H9 (cell line): ENCODE results near the gene KRTAP20-2. TPM values are rescaled to one million over a fixed set of nuclear protein-coding genes. Genes with fewer than 3 reads are reported as not detected.

Source experiments
- DNase-seq: peaks from one replicate; pipeline ENCODE4 v3.0.0-alpha.2; 2017
- H2AFZ ChIP-seq: one replicate; pipeline ENCODE4 v1.6.1; 2013; ENCODE audit warnings: mild to moderate bottlenecking, low read length, control low read depth, moderate library complexity
- H2AK5ac ChIP-seq: 2 replicates; pipeline ENCODE4 v1.6.1; 2013; ENCODE audit warnings: low read length, control low read depth, mixed read lengths; ENCODE audit not compliant: insufficient read length
- H2BK120ac ChIP-seq: one replicate; pipeline ENCODE4 v1.6.1; 2013; ENCODE audit warnings: low read depth, mild to moderate bottlenecking, low read length, control low read depth, inconsistent platforms; ENCODE audit not compliant: poor library complexity, severe bottlenecking
- H2BK12ac ChIP-seq: 2 replicates; pipeline ENCODE4 v1.6.1; 2013; ENCODE audit warnings: low read length, control low read depth, mixed read lengths, low read depth; ENCODE audit not compliant: insufficient read length
- H2BK15ac ChIP-seq: 2 replicates; pipeline ENCODE4 v1.6.1; 2013; ENCODE audit warnings: low read depth, low read length, control low read depth
- H2BK20ac ChIP-seq: one replicate; pipeline ENCODE4 v1.6.1; 2013; ENCODE audit warnings: low read depth, mild to moderate bottlenecking, low read length, control low read depth, inconsistent platforms; ENCODE audit not compliant: poor library complexity, severe bottlenecking
- H2BK5ac ChIP-seq: 2 replicates; pipeline ENCODE4 v1.6.1; 2013; ENCODE audit warnings: low read length, control low read depth, mixed read lengths; ENCODE audit not compliant: insufficient read length
- H3K14ac ChIP-seq: 2 replicates; pipeline ENCODE4 v1.6.1; 2013; ENCODE audit warnings: low read length, control low read depth; ENCODE audit not compliant: insufficient read depth
- H3K18ac ChIP-seq: 2 replicates; pipeline ENCODE4 v1.6.1; 2013; ENCODE audit warnings: low read depth, mild to moderate bottlenecking, mixed read lengths, low read length, control low read depth; ENCODE audit not compliant: insufficient read length
- H3K23ac ChIP-seq: 2 replicates; pipeline ENCODE4 v1.6.1; 2013; ENCODE audit warnings: low read length, control low read depth, mixed read lengths, low read depth; ENCODE audit not compliant: insufficient read length
- H3K23me2 ChIP-seq: 2 replicates; pipeline ENCODE4 v1.6.1; 2013; ENCODE audit warnings: low read depth, mild to moderate bottlenecking, mixed read lengths, low read length, control low read depth; ENCODE audit not compliant: insufficient read length, poor library complexity, severe bottlenecking
- H3K27ac ChIP-seq: 2 replicates; pipeline ENCODE4 v1.5.1; 2013; ENCODE audit warnings: low read length, control low read depth, mixed read lengths, low read depth; ENCODE audit not compliant: insufficient read length
- H3K27me3 ChIP-seq: 2 replicates; pipeline ENCODE4 v1.6.1; 2013; ENCODE audit warnings: low read length, control low read depth, inconsistent platforms; ENCODE audit not compliant: insufficient read depth
- H3K4ac ChIP-seq: 2 replicates; pipeline ENCODE4 v1.6.1; 2013; ENCODE audit warnings: low read depth, mild to moderate bottlenecking, control low read depth, inconsistent platforms, low read length, moderate library complexity
- H3K4me1 ChIP-seq: 2 replicates; pipeline ENCODE4 v1.6.1; 2013; ENCODE audit warnings: low read length, control low read depth, inconsistent platforms; ENCODE audit not compliant: insufficient read depth
- H3K4me2 ChIP-seq: 2 replicates; pipeline ENCODE4 v1.6.1; 2013; ENCODE audit warnings: low read length, control low read depth, mixed read lengths; ENCODE audit not compliant: insufficient read length, insufficient read depth
- H3K56ac ChIP-seq: 2 replicates; pipeline ENCODE4 v1.6.1; 2013; ENCODE audit warnings: low read depth, mild to moderate bottlenecking, mixed read lengths, low read length, control low read depth; ENCODE audit not compliant: insufficient read length
- H3K79me1 ChIP-seq: 2 replicates; pipeline ENCODE4 v1.6.1; 2013; ENCODE audit warnings: low read depth, mild to moderate bottlenecking, moderate library complexity, low read length, control low read depth, inconsistent platforms; ENCODE audit not compliant: insufficient read depth, poor library complexity, severe bottlenecking
- H3K79me2 ChIP-seq: 2 replicates; pipeline ENCODE4 v1.6.1; 2013; ENCODE audit warnings: low read length, control low read depth, inconsistent platforms; ENCODE audit not compliant: insufficient read depth
- H3K9ac ChIP-seq: 2 replicates; pipeline ENCODE4 v1.6.1; 2013; ENCODE audit warnings: low read length, control low read depth, mixed read lengths; ENCODE audit not compliant: insufficient read length; ENCODE audit errors: extremely low read depth
- H3K9me3 ChIP-seq: one replicate; pipeline ENCODE4 v1.6.1; 2013; ENCODE audit warnings: low read depth, low read length, inconsistent platforms; ENCODE audit not compliant: control insufficient read depth
- H3T11ph ChIP-seq: one replicate; pipeline ENCODE4 v1.6.1; 2013; ENCODE audit warnings: mild to moderate bottlenecking, low read length, control low read depth, inconsistent platforms
- H4K20me1 ChIP-seq: one replicate; pipeline ENCODE4 v1.6.1; 2013; ENCODE audit not compliant: control insufficient read depth, insufficient read length, insufficient read depth
- H4K5ac ChIP-seq: 2 replicates; pipeline ENCODE4 v1.6.1; 2013; ENCODE audit warnings: low read depth, mild to moderate bottlenecking, mixed read lengths, low read length, control low read depth; ENCODE audit not compliant: insufficient read length
- H4K8ac ChIP-seq: replicated peaks from 2 replicates; pipeline ENCODE4 v1.6.1; 2013; ENCODE audit warnings: low read length, control low read depth, mixed read lengths, low read depth; ENCODE audit not compliant: insufficient read length
- H4K91ac ChIP-seq: 2 replicates; pipeline ENCODE4 v1.6.1; 2013; ENCODE audit warnings: low read depth, mild to moderate bottlenecking, moderate library complexity, mixed read lengths, low read length, control low read depth; ENCODE audit not compliant: insufficient read length
- H3K27ac Mint-ChIP-seq, 3 experiments: 2 replicates in 2 of 3; 3 replicates in 1 of 3; pipeline ENCODE4 v1.8.0; 2020 to 2021; ENCODE audit warnings: mixed read lengths in 3 of 3, mild to moderate bottlenecking in 1 of 3, moderate library complexity in 1 of 3
- H3K27me3 Mint-ChIP-seq: 2 replicates; pipeline ENCODE4 v1.8.0; 2021; ENCODE audit warnings: low read depth, mild to moderate bottlenecking, moderate library complexity, mixed read lengths
- H3K36me3 Mint-ChIP-seq, 3 experiments: 2 replicates in 2 of 3; 3 replicates in 1 of 3; pipeline ENCODE4 v1.8.0; 2020 to 2021; ENCODE audit warnings: low read depth in 3 of 3, mixed read lengths in 3 of 3; ENCODE audit not compliant: insufficient read depth in 1 of 3
- H3K4me1 Mint-ChIP-seq, 2 experiments: 2 replicates each; pipeline ENCODE4 v1.8.0; 2020; ENCODE audit warnings: mixed read lengths in 2 of 2
- H3K4me3 Mint-ChIP-seq, 2 experiments: 2 replicates in 1 of 2; 3 replicates in 1 of 2; pipeline ENCODE4 v1.8.0; 2020 to 2021; ENCODE audit warnings: mild to moderate bottlenecking in 2 of 2, mixed read lengths in 2 of 2, moderate library complexity in 1 of 2
- H3K9me3 Mint-ChIP-seq, 2 experiments: 2 replicates in 1 of 2; 3 replicates in 1 of 2; pipeline ENCODE4 v1.8.0; 2020; ENCODE audit warnings: mild to moderate bottlenecking in 2 of 2, mixed read lengths in 2 of 2, moderate library complexity in 1 of 2
- CTCF ChIP-seq: fragments of 200-600 bp; sonication (generic); conservative IDR thresholded peaks from 3 replicates; pipeline ENCODE4 v1.8.0; 2021; ENCODE audit warnings: antibody characterized with exemption, mild to moderate bottlenecking
- WGBS: extraction: QIAGEN DNeasy Blood & Tissue Kit; methylation state at CpG from one replicate; pipeline ENCODE4 v1.1.7; 2013; ENCODE audit warnings: missing lambda C conversion rate, low lambda C conversion rate, mixed read lengths; ENCODE audit not compliant: insufficient read length; ENCODE audit errors: extremely low coverage; 5-methylcytosine and 5-hydroxymethylcytosine counted together
- total RNA-seq: library from RNA; stranded (reverse); gene quantifications from 2 replicates; pipeline ENCODE4 v1.2.1, GENCODE V29; 2021

KRTAP20-2 gene
- total RNA-seq, 1 experiment from 2014 or later: not detected

GRCh38 chr21:30628109-30628508 lies 6.9 kb upstream of the KRTAP20-2 start:
- H4K91ac ChIP-seq: no peak overlapping the region
- H4K8ac ChIP-seq: no peak overlapping the region
- H2BK15ac ChIP-seq: no peak overlapping the region
- H3K27ac Mint-ChIP-seq: no peak overlapping the region
- no peaks in the 10 kb centered on the region for H3K27me3 ChIP-seq
- no peak overlapping the region for H2AK5ac ChIP-seq
- no peaks in the 10 kb centered on the region for H3K79me2 ChIP-seq
- no CpG with 5 or more reads among the region's 4 CpGs for WGBS
- no peak for DNase-seq
- no peaks in the 10 kb centered on the region for H3K9me3 ChIP-seq
- H3K27me3 Mint-ChIP-seq: peaks cover 6% of the 10 kb centered on the region
- no peaks in the 10 kb centered on the region for H3K79me1 ChIP-seq
- no peak overlapping the region for H2BK5ac ChIP-seq
- H3K4me2 ChIP-seq: no peak overlapping the region
- H3K23ac ChIP-seq: no peak overlapping the region
- no peak for TF ChIP-seq CTCF
- no peak overlapping the region for H3K18ac ChIP-seq
- peaks cover 15 to 52% of the 10 kb centered on the region in 2 experiments for H3K9me3 Mint-ChIP-seq
- no peak overlapping the region for H3K27ac ChIP-seq
- H2AFZ ChIP-seq: no peak overlapping the region
- H4K5ac ChIP-seq: no peak overlapping the region
- no peak overlapping the region for H2BK120ac ChIP-seq
- no peak overlapping the region for H3T11ph ChIP-seq
- H3K23me2 ChIP-seq: no peaks in the 10 kb centered on the region
- H3K56ac ChIP-seq: no peak overlapping the region
- H3K4me1 ChIP-seq: 0 out of 2 replicates have a peak, but pooled peaks cover 3% of the 10 kb centered on the region
- no peaks in the 10 kb centered on the region for H3K4me1 Mint-ChIP-seq
- peaks cover 6 to 38% (median 16%) of the 10 kb centered on the region in 3 experiments for H3K36me3 Mint-ChIP-seq
- H3K14ac ChIP-seq: no peak overlapping the region
- no peak overlapping the region for H3K4me3 Mint-ChIP-seq
- H2BK12ac ChIP-seq: no peak overlapping the region
- no peak overlapping the region for H3K9ac ChIP-seq
- no peak overlapping the region for H3K4ac ChIP-seq
- H2BK20ac ChIP-seq: no peak overlapping the region
- no peaks in the 10 kb centered on the region for H4K20me1 ChIP-seq
